Measurements from ENCODE around the gene ITPRID2.

ITPRID2 gene

DNA sequence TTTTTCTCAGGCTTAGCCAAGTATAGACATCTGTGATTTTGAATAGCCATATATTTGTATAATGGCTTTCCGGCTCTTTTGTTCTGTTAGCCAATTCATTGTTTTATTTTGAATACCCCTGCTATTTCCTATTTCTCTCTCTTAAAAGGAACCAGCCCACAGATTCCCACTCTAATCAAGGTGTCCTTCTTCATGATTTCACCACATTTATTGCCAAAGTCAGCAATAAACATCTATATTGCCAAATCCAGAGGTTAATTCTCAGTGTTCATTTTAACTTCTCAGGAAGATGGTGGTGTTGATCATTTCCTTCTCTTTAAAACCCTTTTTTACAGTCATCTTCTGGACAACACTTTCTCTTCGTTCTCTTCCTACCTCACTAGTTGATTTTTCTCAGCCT, 13.1 kb upstream of the ITPRID2 start:
- DNase-seq (ENCODE audit: low read depth in 2 of 2), result no peak
- H3K4me3 ChIP-seq (replicated peaks in 1 of 2; ENCODE audit: low read depth in 2 of 2, low read length in 2 of 2), result no peak overlapping the region
- TF ChIP-seq, protein P1, sequence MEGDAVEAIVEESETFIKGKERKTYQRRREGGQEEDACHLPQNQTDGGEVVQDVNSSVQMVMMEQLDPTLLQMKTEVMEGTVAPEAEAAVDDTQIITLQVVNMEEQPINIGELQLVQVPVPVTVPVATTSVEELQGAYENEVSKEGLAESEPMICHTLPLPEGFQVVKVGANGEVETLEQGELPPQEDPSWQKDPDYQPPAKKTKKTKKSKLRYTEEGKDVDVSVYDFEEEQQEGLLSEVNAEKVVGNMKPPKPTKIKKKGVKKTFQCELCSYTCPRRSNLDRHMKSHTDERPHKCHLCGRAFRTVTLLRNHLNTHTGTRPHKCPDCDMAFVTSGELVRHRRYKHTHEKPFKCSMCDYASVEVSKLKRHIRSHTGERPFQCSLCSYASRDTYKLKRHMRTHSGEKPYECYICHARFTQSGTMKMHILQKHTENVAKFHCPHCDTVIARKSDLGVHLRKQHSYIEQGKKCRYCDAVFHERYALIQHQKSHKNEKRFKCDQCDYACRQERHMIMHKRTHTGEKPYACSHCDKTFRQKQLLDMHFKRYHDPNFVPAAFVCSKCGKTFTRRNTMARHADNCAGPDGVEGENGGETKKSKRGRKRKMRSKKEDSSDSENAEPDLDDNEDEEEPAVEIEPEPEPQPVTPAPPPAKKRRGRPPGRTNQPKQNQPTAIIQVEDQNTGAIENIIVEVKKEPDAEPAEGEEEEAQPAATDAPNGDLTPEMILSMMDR (IDR thresholded peaks at IDR 0.05; ENCODE audit: low read depth, low read length), result no peak

DNA sequence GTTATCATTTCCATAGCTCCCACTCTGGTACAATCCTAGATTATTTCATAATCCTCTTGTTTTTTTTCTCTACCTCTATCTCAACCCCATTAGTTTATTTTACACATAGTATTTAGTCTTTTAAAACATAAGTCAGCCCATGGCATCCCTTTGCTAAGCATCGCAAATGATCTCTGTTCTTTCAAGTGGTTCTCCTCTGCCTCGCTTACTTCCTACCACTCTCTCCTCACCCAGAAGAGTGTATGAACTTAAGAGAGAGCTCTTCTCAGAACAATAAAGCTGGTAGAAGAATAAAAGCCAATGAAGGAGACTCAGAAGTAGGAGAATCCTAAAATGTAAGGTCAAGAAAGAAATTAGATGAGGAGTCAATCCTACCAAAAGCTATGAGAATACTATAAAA, 12.2 kb upstream of the ITPRID2 start:
- TF ChIP-seq, protein P1 (IDR thresholded peaks at IDR 0.05; ENCODE audit: low read depth, low read length), result no peak
- DNase-seq (ENCODE audit: low read depth in 2 of 2), result no peak
- no peak overlapping the region for H3K4me3 ChIP-seq (replicated peaks in 1 of 2; ENCODE audit: low read depth in 2 of 2, low read length in 2 of 2)

DNA sequence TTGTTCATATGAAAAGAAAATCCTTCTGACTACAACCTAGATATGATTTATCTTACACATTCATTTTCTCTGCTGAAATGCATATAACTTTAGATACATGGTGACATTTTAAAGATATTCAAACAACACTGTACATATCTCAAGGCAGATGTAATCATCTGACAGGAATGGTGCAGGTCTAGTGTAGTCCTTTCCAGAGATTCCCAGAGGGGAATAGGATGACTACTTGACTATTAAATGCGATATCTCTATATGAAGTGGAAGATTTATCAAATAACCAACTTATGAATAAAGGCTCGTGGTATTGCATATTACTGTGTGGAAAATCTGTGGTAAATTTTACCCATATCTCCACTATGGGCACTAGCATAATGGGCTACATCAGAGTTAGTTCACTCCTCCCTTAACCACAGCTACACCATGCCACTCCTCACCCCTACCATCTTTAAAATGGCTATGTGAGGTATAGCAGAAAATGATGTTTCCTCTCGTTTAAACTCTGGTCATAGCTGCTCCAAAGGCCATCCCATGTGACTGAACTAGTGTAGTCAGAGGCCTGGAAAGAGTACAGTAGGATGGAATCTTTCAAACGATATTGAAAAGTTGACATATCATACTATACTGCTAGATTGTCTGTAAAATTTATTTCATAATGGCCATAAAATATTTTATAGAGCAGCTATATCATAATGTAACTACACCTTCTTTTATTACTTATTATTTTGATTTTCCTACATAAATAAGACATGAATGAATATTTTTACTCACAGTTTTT, 9.1 kb upstream of the ITPRID2 start:
- TF ChIP-seq, protein P1 (IDR thresholded peaks at IDR 0.05; ENCODE audit: low read depth, low read length), result no peak
- H3K4me3 ChIP-seq (replicated peaks in 1 of 2; ENCODE audit: low read depth in 2 of 2, low read length in 2 of 2), result no peak overlapping the region
- no peak for DNase-seq (ENCODE audit: low read depth in 2 of 2)

DNA sequence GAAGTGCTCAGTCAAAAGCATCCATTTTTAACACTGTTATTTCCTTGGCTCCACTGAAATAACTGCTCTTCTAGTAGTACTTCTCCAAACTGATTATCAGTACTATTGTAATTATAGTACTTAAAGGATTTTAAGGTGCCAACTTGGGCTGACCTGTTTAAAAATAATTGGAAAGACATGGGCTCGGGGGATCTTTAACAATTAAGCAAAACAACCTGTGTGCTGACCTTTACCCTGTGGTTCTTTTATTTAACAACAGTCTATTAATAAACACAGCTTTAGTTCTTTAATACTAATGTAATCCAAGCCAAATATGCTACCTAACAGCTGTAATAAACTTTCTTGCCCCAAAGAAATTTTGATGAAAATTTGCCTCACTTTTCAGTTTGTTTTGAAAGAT, 6.9 kb upstream of the ITPRID2 start:
- TF ChIP-seq, protein P1 (IDR thresholded peaks at IDR 0.05; ENCODE audit: low read depth, low read length), result no peak
- H3K4me3 ChIP-seq (replicated peaks in 1 of 2; ENCODE audit: low read depth in 2 of 2, low read length in 2 of 2), result no peak overlapping the region

DNA sequence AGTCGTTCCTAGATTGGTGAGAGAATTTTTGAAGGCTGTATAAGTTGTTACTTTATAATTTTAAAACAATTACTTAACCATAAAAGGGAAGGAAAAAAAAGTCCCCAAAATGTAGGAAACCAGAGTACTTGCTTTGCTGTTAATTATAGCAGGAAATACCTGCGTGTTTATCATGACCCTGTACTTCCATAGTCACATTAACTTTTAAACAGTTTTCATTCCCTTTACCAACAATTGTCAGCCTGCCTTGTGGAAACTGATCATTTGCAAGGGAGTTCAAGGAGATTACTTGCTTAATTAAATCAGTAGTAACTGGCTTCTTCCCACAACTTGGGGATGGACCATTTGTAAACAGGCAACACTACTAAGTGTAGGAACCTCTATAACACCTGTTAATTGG, 6.4 kb upstream of the ITPRID2 start:
- no peak for DNase-seq (ENCODE audit: low read depth in 2 of 2)
- TF ChIP-seq, protein P1 (IDR thresholded peaks at IDR 0.05; ENCODE audit: low read depth, low read length), result no peak
- H3K4me3 ChIP-seq (replicated peaks in 1 of 2; ENCODE audit: low read depth in 2 of 2, low read length in 2 of 2), result no peak overlapping the region

More for the DNA sequence above, 6.9 kb upstream of the ITPRID2 start:
- DNase-seq (ENCODE audit: low read depth in 2 of 2), result no peak

DNA sequence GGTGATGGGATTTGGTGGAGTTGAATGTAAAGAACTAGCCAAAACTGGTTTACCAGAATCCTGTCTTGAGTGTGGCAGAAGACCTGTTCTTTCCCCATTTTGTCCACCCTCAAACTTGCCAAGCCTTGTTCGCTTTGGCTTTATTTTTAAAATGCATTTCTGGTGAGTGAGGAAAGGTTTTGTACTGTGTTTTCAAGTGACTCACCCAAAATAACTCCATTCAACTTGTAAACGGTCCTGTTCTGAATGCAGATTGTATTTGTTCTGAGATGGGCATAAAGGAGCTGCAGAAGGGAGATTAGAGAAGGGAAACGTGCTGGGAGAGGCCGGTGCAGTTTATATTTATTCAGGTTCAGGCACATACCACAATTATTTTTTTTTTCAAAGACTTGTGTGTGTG, 5.3 kb upstream of the ITPRID2 start:
- TF ChIP-seq, protein P1 (IDR thresholded peaks at IDR 0.05; ENCODE audit: low read depth, low read length), result no peak
- peak in 1 of 2 donors; percentile 50 for DNase-seq (ENCODE audit: low read depth in 2 of 2)
- H3K4me3 ChIP-seq (replicated peaks in 1 of 2; ENCODE audit: low read depth in 2 of 2, low read length in 2 of 2), result no peak overlapping the region

DNA sequence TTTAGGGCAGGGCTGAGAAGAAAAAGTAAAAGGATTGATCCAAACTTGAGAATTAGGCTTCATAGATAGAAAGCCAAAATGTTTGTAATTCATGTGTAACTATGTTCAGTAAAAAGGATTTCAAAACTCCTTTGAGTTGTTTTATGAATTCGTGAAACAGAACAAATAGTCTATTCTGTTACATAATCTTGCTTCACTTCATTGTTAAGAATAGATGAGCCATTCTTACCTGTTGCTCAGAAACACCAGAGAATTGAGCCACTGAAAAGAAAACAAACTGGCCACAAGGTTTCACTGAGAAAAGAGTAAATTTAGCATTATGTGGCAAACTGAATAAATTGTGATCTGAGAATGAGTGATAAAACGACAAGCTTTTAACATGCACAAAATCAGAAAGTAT, 4.5 kb upstream of the ITPRID2 start:
- peak in 1 of 2 donors; percentile 35 for DNase-seq (ENCODE audit: low read depth in 2 of 2)
- H3K4me3 ChIP-seq (replicated peaks in 1 of 2; ENCODE audit: low read depth in 2 of 2, low read length in 2 of 2), result no peak overlapping the region
- TF ChIP-seq, protein P1 (IDR thresholded peaks at IDR 0.05; ENCODE audit: low read depth, low read length), result no peak
